A549 (cell line): ENCODE measurements around the gene TM4SF1. TPM values are rescaled to one million over a fixed set of nuclear protein-coding genes. Genes with fewer than 3 reads are reported as not detected.
A peak's percentile ranks its signal among the peaks of the same experiment; 100 is the strongest.

ENCODE experiments used
- ATAC-seq, 2 experiments: fragments of 200-7000 bp in 1 of 2; fragments of >200 bp in 1 of 2; cut with Nextera tagmentation in 1 of 2; cut with Tn5 transposase in 1 of 2; 3 replicates each; pipeline versions ENCODE4 v1.8.0 to v1.9.1; 2018 to 2020; ENCODE audit warnings: mild to moderate bottlenecking in 1 of 2, moderate library complexity in 1 of 2
- CTCF ChIA-PET: fragments of 300-600 bp; sonication (Branson Sonifier 250); formaldehyde crosslinking; extraction: SDS; loops from one replicate; lab custom pipeline; 2021; ENCODE audit warnings: antibody characterized with exemption, inconsistent platforms; lab: Yijun Ruan, JAX
- POLR2A ChIA-PET: fragments of 350-600 bp; formaldehyde crosslinking; extraction: SDS; loops from one replicate; lab custom pipeline; 2021; ENCODE audit warnings: antibody characterized with exemption, inconsistent platforms; lab: Yijun Ruan, JAX
- DNase-seq, 2 experiments: peaks; one replicate each; pipeline versions ENCODE4 v3.0.0 to v3.0.0-alpha.2; 2011 to 2016; ENCODE audit warnings: low read depth in 1 of 2, low spot score in 1 of 2
- FAIRE-seq: peaks from 2 replicates; lab custom pipeline; 2011; peaks lifted over from hg19 to GRCh38; lab: Jason Lieb, UNC
- H3K27ac ChIP-seq, 2 experiments: fragments of >200 bp; sonication (Bioruptor Twin); formaldehyde crosslinking; 3 replicates each; pipeline ENCODE4 v1.5.1; 2016 to 2017
- H3K4me1 ChIP-seq: fragments of >200 bp; sonication (Bioruptor Twin); formaldehyde crosslinking; 3 replicates; pipeline ENCODE4 v1.6.1; 2016
- H3K4me2 ChIP-seq: fragments of >200 bp; sonication (Bioruptor Twin); formaldehyde crosslinking; 3 replicates; pipeline ENCODE4 v1.6.1; 2016
- H3K4me3 ChIP-seq: fragments of >200 bp; sonication (Bioruptor Twin); formaldehyde crosslinking; 3 replicates; pipeline ENCODE4 v1.5.1; 2016
- H3K9me3 ChIP-seq: fragments of >200 bp; sonication (Bioruptor Twin); formaldehyde crosslinking; 3 replicates; pipeline ENCODE4 v1.6.1; 2016
- CEBPB ChIP-seq, 2 experiments: fragments of >200 bp in 1 of 2; sonication (Bioruptor Twin) in 1 of 2; formaldehyde crosslinking in 1 of 2; IDR thresholded peaks; 2 replicates each; pipeline ENCODE4 v1.6.1; 2012 to 2016
- EHF ChIP-seq: fragments of 250-450 bp; sonication (Bioruptor Pico); IDR thresholded peaks from 2 replicates; pipeline ENCODE4 v1.5.0; 2020; ENCODE audit warnings: mild to moderate bottlenecking
- EHMT2 ChIP-seq: fragments of 200-600 bp; sonication (generic); IDR thresholded peaks from 2 replicates; pipeline ENCODE4 v1.6.1; 2016; ENCODE audit warnings: antibody characterized with exemption, low read depth, mild to moderate bottlenecking, moderate library complexity
- FOSB ChIP-seq: fragments of 250-450 bp; sonication (Bioruptor Pico); IDR thresholded peaks from 2 replicates; pipeline ENCODE4 v1.5.0; 2020; ENCODE audit warnings: mild to moderate bottlenecking, moderate library complexity
- FOSL2 ChIP-seq, 2 experiments: fragments of 450-650 bp in 1 of 2; fragments of >200 bp in 1 of 2; sonication (Bioruptor Twin) in 1 of 2; formaldehyde crosslinking; IDR thresholded peaks; 2 replicates each; pipeline versions ENCODE4 v1.5.0 to v1.6.1; 2016 to 2020; ENCODE audit warnings: mild to moderate bottlenecking in 1 of 2, moderate library complexity in 1 of 2
- GATA3 ChIP-seq: IDR thresholded peaks from 2 replicates; pipeline ENCODE4 v1.6.1; 2012; ENCODE audit warnings: borderline replicate concordance
- HOXA7 ChIP-seq: fragments of 250-450 bp; sonication (Bioruptor Pico); IDR thresholded peaks from 2 replicates; pipeline ENCODE4 v1.5.0; 2020; ENCODE audit warnings: mild to moderate bottlenecking, moderate library complexity
- HOXB13 ChIP-seq: fragments of 250-450 bp; sonication (Bioruptor Pico); IDR thresholded peaks from 2 replicates; pipeline ENCODE4 v1.5.0; 2020; ENCODE audit warnings: low read depth, mild to moderate bottlenecking, moderate library complexity
- HOXB5 ChIP-seq: fragments of 250-450 bp; sonication (Bioruptor Pico); IDR thresholded peaks from 2 replicates; pipeline ENCODE4 v1.5.0; 2020; ENCODE audit warnings: mild to moderate bottlenecking, moderate library complexity
- JUN ChIP-seq, 2 experiments: fragments of >200 bp; sonication (Bioruptor Twin); formaldehyde crosslinking; IDR thresholded peaks; 2 replicates in 1 of 2; 3 replicates in 1 of 2; pipeline ENCODE4 v1.6.1; 2016 to 2017
- MYC ChIP-seq: IDR thresholded peaks from 2 replicates; pipeline ENCODE4 v1.6.1; 2012; ENCODE audit warnings: mild to moderate bottlenecking, inconsistent platforms, low read length, improper control_type of control experiment, borderline replicate concordance
- NPAS2 ChIP-seq: fragments of 250-450 bp; sonication (Bioruptor Pico); IDR thresholded peaks from 2 replicates; pipeline ENCODE4 v1.8.0; 2022; ENCODE audit warnings: mild to moderate bottlenecking, moderate library complexity, borderline replicate concordance
- POLR2AphosphoS2 ChIP-seq: conservative IDR thresholded peaks from 2 replicates; pipeline ENCODE4 v1.6.1; 2012; ENCODE audit warnings: low read length, improper control_type of control experiment, inconsistent platforms
- RAD21 ChIP-seq, 2 experiments: fragments of >200 bp in 1 of 2; sonication (Bioruptor Twin) in 1 of 2; formaldehyde crosslinking in 1 of 2; IDR thresholded peaks in 1 of 2; conservative IDR thresholded peaks in 1 of 2; 2 replicates in 1 of 2; 3 replicates in 1 of 2; pipeline ENCODE4 v1.6.1; 2012 to 2018; ENCODE audit warnings: inconsistent platforms in 1 of 2
- RARB ChIP-seq: fragments of 250-450 bp; sonication (Bioruptor Pico); IDR thresholded peaks from 2 replicates; pipeline ENCODE4 v1.8.0; 2021; ENCODE audit warnings: mild to moderate bottlenecking, moderate library complexity
- RNF2 ChIP-seq: fragments of 200-600 bp; sonication (generic); IDR thresholded peaks from 2 replicates; pipeline ENCODE4 v1.6.1; 2016; ENCODE audit warnings: low read depth, mild to moderate bottlenecking, antibody characterized with exemption, moderate library complexity, borderline replicate concordance
- TFCP2L1 ChIP-seq: fragments of 250-450 bp; sonication (Bioruptor Pico); IDR thresholded peaks from 2 replicates; pipeline ENCODE4 v1.5.0; 2021; ENCODE audit warnings: mild to moderate bottlenecking
- TP53 ChIP-seq: fragments of 250-450 bp; sonication (Bioruptor Pico); IDR thresholded peaks from 2 replicates; pipeline ENCODE4 v1.5.0; 2021; ENCODE audit warnings: mild to moderate bottlenecking, moderate library complexity
- ZSCAN20 ChIP-seq: fragments of 250-450 bp; sonication (Bioruptor Pico); IDR thresholded peaks from 2 replicates; pipeline ENCODE4 v1.8.0; 2022; ENCODE audit warnings: mild to moderate bottlenecking, moderate library complexity
- WGBS: methylation state at CpG from one replicate; pipeline ENCODE4 v1.1.6; 2017; ENCODE audit errors: missing lambda C conversion rate; 5-methylcytosine and 5-hydroxymethylcytosine counted together
- polyA plus RNA-seq, 4 experiments: library from polyadenylated mRNA; depleted of rRNA in 3 of 4; stranded (reverse); fragments of >200 nt; fragmentation: RNase III in 1 of 4; extraction: RNeasy Plus Mini Kit Qiagen cat#74134 plus additional on column Dnase treatment in 1 of 4; gene quantifications; 2 replicates in 3 of 4; 3 replicates in 1 of 4; pipeline ENCODE4 v1.2.3, GENCODE V29; 2011 to 2017
- TF ChIP-seq, protein P1 (sequence below): fragments of >200 bp; sonication (Bioruptor Twin); formaldehyde crosslinking; IDR thresholded peaks from 3 replicates; pipeline ENCODE4 v1.6.1; 2016
- TF ChIP-seq, protein P2 (sequence below): IDR thresholded peaks from 2 replicates; pipeline ENCODE4 v1.6.1; 2012
- TF ChIP-seq, protein P3 (sequence below): fragments of >200 bp; sonication (Bioruptor Twin); formaldehyde crosslinking; IDR thresholded peaks from 3 replicates; pipeline ENCODE4 v1.5.1; 2016
- TF ChIP-seq, protein P4 (sequence below): fragments of 250-450 bp; sonication (Bioruptor Pico); IDR thresholded peaks from 2 replicates; pipeline ENCODE4 v1.5.0; 2020; ENCODE audit warnings: low read depth, mild to moderate bottlenecking, moderate library complexity
- TF ChIP-seq, protein P5 (sequence below): fragments of 250-450 bp; sonication (Bioruptor Pico); IDR thresholded peaks from 2 replicates; pipeline ENCODE4 v1.5.0; 2021; ENCODE audit warnings: mild to moderate bottlenecking, moderate library complexity, borderline replicate concordance

The TM4SF1 gene
- polyA plus RNA-seq, 2 of the 4 experiments (the other 2 are of a cell fraction), result 828 to 1,208 TPM

DNA sequence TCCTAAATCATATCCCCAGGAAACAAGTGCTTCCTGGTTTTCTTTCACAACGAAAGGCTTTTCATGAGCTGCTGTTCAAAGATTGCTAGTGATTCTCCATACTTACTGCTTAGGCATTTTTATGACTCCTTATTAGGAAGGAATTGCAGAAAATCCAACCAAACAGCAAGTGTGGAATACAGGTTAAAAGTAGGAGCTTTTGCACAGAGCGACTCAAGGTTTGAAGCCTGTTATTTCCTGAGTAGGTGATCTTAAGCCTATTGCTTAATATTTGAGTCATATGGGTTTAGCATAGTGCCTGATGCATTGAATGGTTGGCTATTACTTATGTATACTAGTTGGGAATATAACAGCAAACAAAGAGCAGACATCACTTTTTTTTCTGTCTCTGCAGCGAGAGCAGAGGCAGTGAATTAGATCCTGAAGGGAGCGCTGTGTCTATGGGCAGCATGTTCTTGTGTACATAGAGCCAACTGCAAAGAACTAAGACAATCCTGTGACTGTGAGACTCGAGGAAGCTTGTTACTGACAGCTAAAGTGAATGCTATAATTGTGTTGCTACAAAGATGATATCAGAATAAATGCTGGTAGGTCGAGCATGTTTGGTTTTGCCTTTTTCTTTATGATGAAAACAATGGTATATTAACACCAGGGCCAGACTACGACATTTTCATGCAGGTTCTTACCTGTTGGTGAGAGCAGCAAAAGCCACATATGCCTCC is 6.3 kb downstream of the TM4SF1 start:
- FAIRE-seq, result peak; percentile 81
- WGBS, result 13% methylated on average over 7 of the region's 7 CpGs
- POLR2A ChIA-PET, result interaction anchor here (1.0 to 1.1 kb wide), 2 partner anchors 9 to 56 kb away, joined by 3 read pairs; no protein-coding TSS in a partner anchor

More for the DNA sequence above, 6.3 kb downstream of the TM4SF1 start:
- peak overlapping the region; percentile 79 to 88 for H3K27ac ChIP-seq
- no peaks in the 10 kb centered on the region for H3K9me3 ChIP-seq
- peak overlapping the region; percentile 91 for H3K4me2 ChIP-seq
- H3K4me1 ChIP-seq, result peaks cover 86% of the 10 kb centered on the region
- no peak for TF ChIP-seq FOSL2 (IDR thresholded peaks at IDR 0.05)
- TF ChIP-seq FOSL2 (CRISPR knock-in tag; IDR thresholded peaks at IDR 0.05), result peak; percentile 55; the same call in 1 of the 2 replicates
- TF ChIP-seq HOXB13 (CRISPR knock-in tag), result no peak
- peak; percentile 85; the same call in 1 of the 2 replicates for TF ChIP-seq TFCP2L1 (CRISPR knock-in tag)
- TF ChIP-seq, protein P1, sequence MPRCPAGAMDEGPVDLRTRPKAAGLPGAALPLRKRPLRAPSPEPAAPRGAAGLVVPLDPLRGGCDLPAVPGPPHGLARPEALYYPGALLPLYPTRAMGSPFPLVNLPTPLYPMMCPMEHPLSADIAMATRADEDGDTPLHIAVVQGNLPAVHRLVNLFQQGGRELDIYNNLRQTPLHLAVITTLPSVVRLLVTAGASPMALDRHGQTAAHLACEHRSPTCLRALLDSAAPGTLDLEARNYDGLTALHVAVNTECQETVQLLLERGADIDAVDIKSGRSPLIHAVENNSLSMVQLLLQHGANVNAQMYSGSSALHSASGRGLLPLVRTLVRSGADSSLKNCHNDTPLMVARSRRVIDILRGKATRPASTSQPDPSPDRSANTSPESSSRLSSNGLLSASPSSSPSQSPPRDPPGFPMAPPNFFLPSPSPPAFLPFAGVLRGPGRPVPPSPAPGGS, result 0 out of 3 replicates have a peak, but pooled peaks have one; percentile 33
- TF ChIP-seq NPAS2 (CRISPR knock-in tag), result no peak
- TF ChIP-seq HOXB5 (CRISPR knock-in tag), result 0 out of 2 replicates have a peak, but pooled peaks have one; percentile 9
- no peak for TF ChIP-seq EHMT2
- TF ChIP-seq, protein P2, sequence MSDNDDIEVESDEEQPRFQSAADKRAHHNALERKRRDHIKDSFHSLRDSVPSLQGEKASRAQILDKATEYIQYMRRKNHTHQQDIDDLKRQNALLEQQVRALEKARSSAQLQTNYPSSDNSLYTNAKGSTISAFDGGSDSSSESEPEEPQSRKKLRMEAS, result peak; percentile 68; the same call in 1 of the 2 replicates
- peak; percentile 87; the same call in 1 of the 2 replicates for TF ChIP-seq TP53 (CRISPR knock-in tag)
- peak; percentile 96 for TF ChIP-seq FOSB
- peak; percentile 13; the same call in 1 of the 2 replicates for TF ChIP-seq EHF (CRISPR knock-in tag)
- TF ChIP-seq, protein P3, sequence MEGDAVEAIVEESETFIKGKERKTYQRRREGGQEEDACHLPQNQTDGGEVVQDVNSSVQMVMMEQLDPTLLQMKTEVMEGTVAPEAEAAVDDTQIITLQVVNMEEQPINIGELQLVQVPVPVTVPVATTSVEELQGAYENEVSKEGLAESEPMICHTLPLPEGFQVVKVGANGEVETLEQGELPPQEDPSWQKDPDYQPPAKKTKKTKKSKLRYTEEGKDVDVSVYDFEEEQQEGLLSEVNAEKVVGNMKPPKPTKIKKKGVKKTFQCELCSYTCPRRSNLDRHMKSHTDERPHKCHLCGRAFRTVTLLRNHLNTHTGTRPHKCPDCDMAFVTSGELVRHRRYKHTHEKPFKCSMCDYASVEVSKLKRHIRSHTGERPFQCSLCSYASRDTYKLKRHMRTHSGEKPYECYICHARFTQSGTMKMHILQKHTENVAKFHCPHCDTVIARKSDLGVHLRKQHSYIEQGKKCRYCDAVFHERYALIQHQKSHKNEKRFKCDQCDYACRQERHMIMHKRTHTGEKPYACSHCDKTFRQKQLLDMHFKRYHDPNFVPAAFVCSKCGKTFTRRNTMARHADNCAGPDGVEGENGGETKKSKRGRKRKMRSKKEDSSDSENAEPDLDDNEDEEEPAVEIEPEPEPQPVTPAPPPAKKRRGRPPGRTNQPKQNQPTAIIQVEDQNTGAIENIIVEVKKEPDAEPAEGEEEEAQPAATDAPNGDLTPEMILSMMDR, result peak; percentile 41; the same call in 2 of the 3 replicates
- TF ChIP-seq JUN (IDR thresholded peaks at IDR 0.05), result peak in 1 of 2 experiments; percentile 38; a peak in 3 of 5 replicates
- peak; percentile 95 for TF ChIP-seq POLR2AphosphoS2
- TF ChIP-seq ZSCAN20 (CRISPR knock-in tag), result no peak
- peak; percentile 93 for TF ChIP-seq HOXA7 (CRISPR knock-in tag)
- TF ChIP-seq, protein P4, sequence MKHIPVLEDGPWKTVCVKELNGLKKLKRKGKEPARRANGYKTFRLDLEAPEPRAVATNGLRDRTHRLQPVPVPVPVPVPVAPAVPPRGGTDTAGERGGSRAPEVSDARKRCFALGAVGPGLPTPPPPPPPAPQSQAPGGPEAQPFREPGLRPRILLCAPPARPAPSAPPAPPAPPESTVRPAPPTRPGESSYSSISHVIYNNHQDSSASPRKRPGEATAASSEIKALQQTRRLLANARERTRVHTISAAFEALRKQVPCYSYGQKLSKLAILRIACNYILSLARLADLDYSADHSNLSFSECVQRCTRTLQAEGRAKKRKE (CRISPR knock-in tag), result 0 out of 2 replicates have a peak, but pooled peaks have one; percentile 19
- TF ChIP-seq RARB (CRISPR knock-in tag), result peak; percentile 91
- TF ChIP-seq RAD21 (conservative IDR thresholded peaks at IDR 0.05 in 1 of 2, IDR thresholded peaks at IDR 0.05 in 1 of 2), result peak; percentile 39 to 43; a peak in 4 of 5 replicates
- TF ChIP-seq RNF2, result no peak
- no peak for TF ChIP-seq MYC
- TF ChIP-seq, protein P5, sequence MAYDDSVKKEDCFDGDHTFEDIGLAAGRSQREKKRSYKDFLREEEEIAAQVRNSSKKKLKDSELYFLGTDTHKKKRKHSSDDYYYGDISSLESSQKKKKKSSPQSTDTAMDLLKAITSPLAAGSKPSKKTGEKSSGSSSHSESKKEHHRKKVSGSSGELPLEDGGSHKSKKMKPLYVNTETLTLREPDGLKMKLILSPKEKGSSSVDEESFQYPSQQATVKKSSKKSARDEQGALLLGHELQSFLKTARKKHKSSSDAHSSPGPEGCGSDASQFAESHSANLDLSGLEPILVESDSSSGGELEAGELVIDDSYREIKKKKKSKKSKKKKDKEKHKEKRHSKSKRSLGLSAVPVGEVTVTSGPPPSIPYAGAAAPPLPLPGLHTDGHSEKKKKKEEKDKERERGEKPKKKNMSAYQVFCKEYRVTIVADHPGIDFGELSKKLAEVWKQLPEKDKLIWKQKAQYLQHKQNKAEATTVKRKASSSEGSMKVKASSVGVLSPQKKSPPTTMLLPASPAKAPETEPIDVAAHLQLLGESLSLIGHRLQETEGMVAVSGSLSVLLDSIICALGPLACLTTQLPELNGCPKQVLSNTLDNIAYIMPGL (CRISPR knock-in tag), result peak; percentile 88
- TF ChIP-seq GATA3, result no peak
- TF ChIP-seq CEBPB (IDR thresholded peaks at IDR 0.05), result peak; percentile 79; a peak in 3 of 4 replicates
- ATAC-seq (peak in 1 of 2 experiments; percentile 0; a peak in 1 of 6 replicates), DNase-seq (peak in 1 of 2 experiments; percentile 74)
- H3K4me3 ChIP-seq, result peak overlapping the region; percentile 58
- CTCF ChIA-PET, result interaction anchor here (0.7 to 5.8 kb wide), 11 partner anchors 9 to 251 kb away, joined by 3 to 23 read pairs (median 5); no protein-coding TSS in a partner anchor
